Measurements from ENCODE around the gene MFSD12. TPM values are rescaled to one million over a fixed set of nuclear protein-coding genes. Genes with fewer than 3 reads are reported as not detected.

Gene MFSD12
- total RNA-seq, 1 experiment from 2014 or later, result 131 TPM

GRCh38 chr19:3506384-3507340, 50.7 kb downstream of the MFSD12 start:
- Histone ChIP-seq H3K4me3 (replicated peaks in 1 of 2; ENCODE audit: low read depth in 1 of 2, low read length in 2 of 2) (peak overlapping the region; percentile 83 to 91), H4K20me1 (ENCODE audit: insufficient read depth) (no peaks in the 10 kb centered on the region), H3K9ac (ENCODE audit: low read length) (peak overlapping the region; percentile 94), H3K4me2 (ENCODE audit: low read length) (peak overlapping the region; percentile 99), H3K79me2 (ENCODE audit: insufficient read depth, low read length) (peaks cover 54% of the 10 kb centered on the region), H2AFZ (ENCODE audit: low read depth, low read length, poor library complexity, severe bottlenecking) (no peak overlapping the region), H3K36me3 (ENCODE audit: control insufficient read depth in 1 of 2, insufficient read depth in 2 of 2, low read length in 2 of 2) (peaks cover 2 to 12% of the 10 kb centered on the region in 2 experiments; a peak in 2 of 4 replicates), H3K4me1 (ENCODE audit: control insufficient read depth in 1 of 2, insufficient read depth in 2 of 2, low read length in 2 of 2) (peaks cover 23 to 40% of the 10 kb centered on the region in 2 experiments), H3K9me3 (ENCODE audit: control insufficient read depth in 1 of 2, insufficient read depth in 1 of 2, low read depth in 1 of 2, low read length in 2 of 2) (no peaks in the 10 kb centered on the region), H3K27me3 (ENCODE audit: insufficient read depth, low read length) (no peaks in the 10 kb centered on the region), H3K27ac (ENCODE audit: low read depth, low read length) (peak overlapping the region; percentile 93), H3K9me2 (ENCODE audit: insufficient read depth) (no peaks in the 10 kb centered on the region)
- no TSS peak for BruUV-seq (replicated peaks)
- POLR2A ChIA-PET, result no interaction called here
- RAD21 ChIA-PET (ENCODE audit: low non-redundant PET in 1 of 2, low total read pairs in 2 of 2, uncharacterized antibody in 2 of 2, unreplicated experiment in 2 of 2), result interaction anchor here in 1 of 2 experiments (0.6 kb wide), 1 partner anchor 206 kb away, joined by 5 read pairs; no protein-coding TSS in a partner anchor
- intact Hi-C loops (cut with micrococcal nuclease), result no loop called here
- no peak for DNase-seq (ENCODE audit: low read depth, low spot score)
- no peak; the same call in 1 of the 2 replicates for ATAC-seq
- TF ChIP-seq SRF (IDR thresholded peaks at IDR 0.05; ENCODE audit: low read depth), result no peak
- no peak for TF ChIP-seq CTCF (IDR thresholded peaks at IDR 0.05 in 2 of 3, conservative IDR thresholded peaks at IDR 0.05 in 1 of 3; ENCODE audit: borderline replicate concordance in 1 of 3, insufficient read depth in 1 of 3, low read depth in 2 of 3, low read length in 2 of 3)
- TF ChIP-seq ZFX (IDR thresholded peaks at IDR 0.05), result peak; percentile 57; the same call in 1 of the 2 replicates
- CTCF ChIA-PET, result no interaction called here
